OCI-LY1 (cell line): ENCODE results near the gene POLE4.

Experiments used
- EZH2 ChIP-seq: fragments of 200-600 bp; sonication (generic), shearing (Covaris generic); IDR thresholded peaks from 2 replicates; pipeline ENCODE4 v1.8.0; 2017; ENCODE audit warnings: borderline replicate concordance, mixed run types, mild to moderate bottlenecking, antibody characterized with exemption, low read length, moderate library complexity, mixed read lengths
- TF ChIP-seq, protein P1 (sequence below): fragments of 200-600 bp; sonication (generic), shearing (Covaris generic); IDR thresholded peaks from 2 replicates; pipeline ENCODE4 v1.5.1; 2017; ENCODE audit warnings: mild to moderate bottlenecking, antibody characterized with exemption, low read length, moderate library complexity, mixed read lengths

GRCh38 chr2:75012080-75012479 is 53.6 kb downstream of the POLE4 start:
- TF ChIP-seq, protein P1, sequence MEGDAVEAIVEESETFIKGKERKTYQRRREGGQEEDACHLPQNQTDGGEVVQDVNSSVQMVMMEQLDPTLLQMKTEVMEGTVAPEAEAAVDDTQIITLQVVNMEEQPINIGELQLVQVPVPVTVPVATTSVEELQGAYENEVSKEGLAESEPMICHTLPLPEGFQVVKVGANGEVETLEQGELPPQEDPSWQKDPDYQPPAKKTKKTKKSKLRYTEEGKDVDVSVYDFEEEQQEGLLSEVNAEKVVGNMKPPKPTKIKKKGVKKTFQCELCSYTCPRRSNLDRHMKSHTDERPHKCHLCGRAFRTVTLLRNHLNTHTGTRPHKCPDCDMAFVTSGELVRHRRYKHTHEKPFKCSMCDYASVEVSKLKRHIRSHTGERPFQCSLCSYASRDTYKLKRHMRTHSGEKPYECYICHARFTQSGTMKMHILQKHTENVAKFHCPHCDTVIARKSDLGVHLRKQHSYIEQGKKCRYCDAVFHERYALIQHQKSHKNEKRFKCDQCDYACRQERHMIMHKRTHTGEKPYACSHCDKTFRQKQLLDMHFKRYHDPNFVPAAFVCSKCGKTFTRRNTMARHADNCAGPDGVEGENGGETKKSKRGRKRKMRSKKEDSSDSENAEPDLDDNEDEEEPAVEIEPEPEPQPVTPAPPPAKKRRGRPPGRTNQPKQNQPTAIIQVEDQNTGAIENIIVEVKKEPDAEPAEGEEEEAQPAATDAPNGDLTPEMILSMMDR: no peak
- no peak for TF ChIP-seq EZH2
